HEK293 (cell line): ENCODE data around the gene KCNQ1.

Source experiments
- CTCF ChIA-PET: fragments of 350-600 bp; formaldehyde crosslinking; extraction: SDS; loops from one replicate; lab custom pipeline; 2021; ENCODE audit warnings: antibody characterized with exemption; lab: Yijun Ruan, JAX
- POLR2A ChIA-PET: fragments of 300-600 bp; formaldehyde crosslinking; extraction: SDS; loops from one replicate; lab custom pipeline; 2020; ENCODE audit warnings: antibody characterized with exemption, inconsistent platforms; lab: Yijun Ruan, JAX
- H3K27ac ChIP-seq: fragments of 200-500 bp; sonication (Bioruptor generic); 2 replicates; pipeline ENCODE4 v1.5.1; 2014; ENCODE audit warnings: low read depth, low read length, control low read depth, inconsistent platforms; ENCODE audit errors: extremely low read depth
- H3K36me3 ChIP-seq, 2 experiments: fragments of 200-500 bp in 1 of 2; sonication (Bioruptor generic) in 1 of 2; 1 replicate in 1 of 2; 2 replicates in 1 of 2; pipeline ENCODE4 v1.5.1; 2014 to 2017; ENCODE audit warnings: inconsistent platforms in 2 of 2, low read length in 2 of 2; ENCODE audit not compliant: control insufficient read depth in 2 of 2, insufficient read depth in 1 of 2
- H3K4me1 ChIP-seq: fragments of 200-500 bp; sonication (Bioruptor generic); 2 replicates; pipeline ENCODE4 v1.5.1; 2014; ENCODE audit warnings: mild to moderate bottlenecking, low read length, inconsistent platforms; ENCODE audit not compliant: control insufficient read depth, insufficient read depth
- H3K4me3 ChIP-seq: 2 replicates; pipeline ENCODE4 v1.5.1; 2011; ENCODE audit warnings: low read depth, mild to moderate bottlenecking, control low read depth, low read length, moderate library complexity
- H3K9me3 ChIP-seq: fragments of 200-500 bp; sonication (Bioruptor generic); 2 replicates; pipeline ENCODE4 v1.5.1; 2014; ENCODE audit warnings: low read depth, low read length, inconsistent platforms; ENCODE audit not compliant: control insufficient read depth, insufficient read depth
- GLI2 ChIP-seq: fragments of 450-650 bp; formaldehyde crosslinking; IDR thresholded peaks from 2 replicates; pipeline ENCODE4; 2017; ENCODE audit warnings: missing biosample characterization, missing genetic modification characterization, low read depth, borderline replicate concordance
- KLF10 ChIP-seq: fragments of 450-650 bp; IDR thresholded peaks from 2 replicates; pipeline ENCODE4 v1.5.1; 2018; ENCODE audit warnings: missing biosample characterization, mild to moderate bottlenecking, missing genetic modification characterization
- PRDM4 ChIP-seq: fragments of 450-650 bp; formaldehyde crosslinking; IDR thresholded peaks from 2 replicates; pipeline ENCODE4 v1.5.1; 2017; ENCODE audit warnings: missing biosample characterization, missing genetic modification characterization
- SP2 ChIP-seq: fragments of 450-650 bp; formaldehyde crosslinking; IDR thresholded peaks from 2 replicates; pipeline ENCODE4 v1.5.1; 2016; ENCODE audit warnings: missing biosample characterization, missing genetic modification characterization
- TCF7L2 ChIP-seq: IDR thresholded peaks from 2 replicates; pipeline ENCODE4 v1.6.1; 2011; ENCODE audit warnings: low read depth, mild to moderate bottlenecking, inconsistent platforms, low read length, moderate library complexity, borderline replicate concordance
- ZBTB17 ChIP-seq: fragments of 450-650 bp; formaldehyde crosslinking; IDR thresholded peaks from 2 replicates; pipeline ENCODE4 v1.5.1; 2016; ENCODE audit warnings: missing biosample characterization, missing genetic modification characterization
- ZNF112 ChIP-seq: fragments of 450-650 bp; formaldehyde crosslinking; IDR thresholded peaks from 2 replicates; pipeline ENCODE4 v1.5.0; 2017; ENCODE audit warnings: missing biosample characterization, missing genetic modification characterization
- ZNF169 ChIP-seq: fragments of 450-650 bp; formaldehyde crosslinking; IDR thresholded peaks from 2 replicates; pipeline ENCODE4 v1.5.1; 2016; ENCODE audit warnings: missing biosample characterization, missing genetic modification characterization
- ZNF19 ChIP-seq: fragments of 450-650 bp; formaldehyde crosslinking; IDR thresholded peaks from 2 replicates; pipeline ENCODE4; 2016; ENCODE audit warnings: missing biosample characterization, missing genetic modification characterization, low read depth
- ZNF223 ChIP-seq: fragments of 450-650 bp; formaldehyde crosslinking; IDR thresholded peaks from 2 replicates; pipeline ENCODE4 v1.5.1; 2016; ENCODE audit warnings: missing biosample characterization, missing genetic modification characterization
- ZNF23 ChIP-seq: fragments of 450-650 bp; formaldehyde crosslinking; IDR thresholded peaks from 2 replicates; pipeline ENCODE4 v1.5.1; 2016; ENCODE audit warnings: missing biosample characterization, missing genetic modification characterization, borderline replicate concordance
- ZNF292 ChIP-seq: fragments of 450-650 bp; formaldehyde crosslinking; IDR thresholded peaks from 2 replicates; pipeline ENCODE4 v1.5.1; 2016; ENCODE audit warnings: low read depth, missing biosample characterization, missing genetic modification characterization, borderline replicate concordance
- ZNF362 ChIP-seq: fragments of 450-650 bp; formaldehyde crosslinking; IDR thresholded peaks from 2 replicates; pipeline ENCODE4 v1.5.1; 2016; ENCODE audit warnings: missing biosample characterization, missing genetic modification characterization
- ZNF600 ChIP-seq: fragments of 450-650 bp; formaldehyde crosslinking; IDR thresholded peaks from 2 replicates; pipeline ENCODE4 v1.5.1; 2016; ENCODE audit warnings: missing biosample characterization, missing genetic modification characterization
- ZNF624 ChIP-seq: fragments of 450-650 bp; formaldehyde crosslinking; IDR thresholded peaks from 2 replicates; pipeline ENCODE4 v1.5.1; 2017; ENCODE audit warnings: missing biosample characterization, missing genetic modification characterization
- ZNF677 ChIP-seq: fragments of 450-650 bp; IDR thresholded peaks from 2 replicates; pipeline ENCODE4 v1.5.0; 2018; ENCODE audit warnings: missing biosample characterization, mild to moderate bottlenecking, missing genetic modification characterization, moderate library complexity
- ZNF830 ChIP-seq: fragments of 450-650 bp; IDR thresholded peaks from 2 replicates; pipeline ENCODE4 v1.5.0; 2018; ENCODE audit warnings: missing biosample characterization, missing genetic modification characterization, low read depth, mild to moderate bottlenecking, moderate library complexity
- ZSCAN16 ChIP-seq: fragments of 450-650 bp; formaldehyde crosslinking; IDR thresholded peaks from 2 replicates; pipeline ENCODE4 v1.5.1; 2016; ENCODE audit warnings: missing biosample characterization, missing genetic modification characterization
- TF ChIP-seq, protein P1 (sequence below): fragments of 450-650 bp; formaldehyde crosslinking; IDR thresholded peaks from 2 replicates; pipeline ENCODE4 v1.5.1; 2016; ENCODE audit warnings: missing biosample characterization, missing genetic modification characterization

The KCNQ1 gene

GRCh38 chr11:2518111-2518982, 73.5 kb downstream of the KCNQ1 start:
- Histone ChIP-seq H3K4me1 (no peaks in the 10 kb centered on the region), H3K36me3 (no peaks in the 10 kb centered on the region), H3K4me3 (no peak overlapping the region)
- CTCF ChIA-PET: interaction anchor here (1.2 to 2.2 kb wide), 2 partner anchors 14 to 213 kb away, joined by 4 to 9 read pairs; no protein-coding TSS in a partner anchor
- no peak for TF ChIP-seq ZNF19 (tag by site-specific recombination)
- TF ChIP-seq ZNF677 (tag by site-specific recombination): no peak
- TF ChIP-seq, protein P1, sequence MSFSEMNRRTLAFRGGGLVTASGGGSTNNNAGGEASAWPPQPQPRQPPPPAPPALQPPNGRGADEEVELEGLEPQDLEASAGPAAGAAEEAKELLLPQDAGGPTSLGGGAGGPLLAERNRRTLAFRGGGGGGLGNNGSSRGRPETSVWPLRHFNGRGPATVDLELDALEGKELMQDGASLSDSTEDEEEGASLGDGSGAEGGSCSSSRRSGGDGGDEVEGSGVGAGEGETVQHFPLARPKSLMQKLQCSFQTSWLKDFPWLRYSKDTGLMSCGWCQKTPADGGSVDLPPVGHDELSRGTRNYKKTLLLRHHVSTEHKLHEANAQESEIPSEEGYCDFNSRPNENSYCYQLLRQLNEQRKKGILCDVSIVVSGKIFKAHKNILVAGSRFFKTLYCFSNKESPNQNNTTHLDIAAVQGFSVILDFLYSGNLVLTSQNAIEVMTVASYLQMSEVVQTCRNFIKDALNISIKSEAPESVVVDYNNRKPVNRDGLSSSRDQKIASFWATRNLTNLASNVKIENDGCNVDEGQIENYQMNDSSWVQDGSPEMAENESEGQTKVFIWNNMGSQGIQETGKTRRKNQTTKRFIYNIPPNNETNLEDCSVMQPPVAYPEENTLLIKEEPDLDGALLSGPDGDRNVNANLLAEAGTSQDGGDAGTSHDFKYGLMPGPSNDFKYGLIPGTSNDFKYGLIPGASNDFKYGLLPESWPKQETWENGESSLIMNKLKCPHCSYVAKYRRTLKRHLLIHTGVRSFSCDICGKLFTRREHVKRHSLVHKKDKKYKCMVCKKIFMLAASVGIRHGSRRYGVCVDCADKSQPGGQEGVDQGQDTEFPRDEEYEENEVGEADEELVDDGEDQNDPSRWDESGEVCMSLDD (tag by site-specific recombination): no peak
- TF ChIP-seq ZNF112 (tag by site-specific recombination): no peak
- TF ChIP-seq ZBTB17 (tag by site-specific recombination): no peak
- TF ChIP-seq ZNF223 (tag by site-specific recombination): no peak
- TF ChIP-seq ZNF600 (tag by site-specific recombination): no peak
- TF ChIP-seq ZNF292 (tag by site-specific recombination): no peak
- no peak for TF ChIP-seq GLI2 (tag by site-specific recombination)
- TF ChIP-seq, all 188 proteins: peak for 0
- no peaks in the 10 kb centered on the region for H3K9me3 ChIP-seq
- POLR2A ChIA-PET: no interaction called here
- no peak overlapping the region for H3K27ac ChIP-seq

DNA sequence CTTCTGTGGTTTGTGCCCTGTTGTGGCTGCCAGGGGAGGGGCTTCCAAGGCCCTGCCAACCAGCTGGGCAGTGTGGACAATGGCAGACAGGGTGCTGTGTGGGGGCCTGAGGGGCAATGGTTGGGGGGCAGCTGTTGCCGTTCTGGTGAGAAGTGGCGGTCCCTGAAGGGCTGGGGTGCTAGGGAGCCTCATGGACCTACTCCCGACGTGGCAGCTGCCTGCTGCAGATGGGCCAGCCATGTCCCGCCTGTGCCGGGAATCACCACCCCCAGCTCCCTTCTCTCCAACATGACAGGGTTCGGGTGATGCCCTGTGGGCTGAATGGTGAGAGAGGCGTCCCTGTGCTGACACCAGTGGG, 74.2 kb downstream of the KCNQ1 start:
- no peaks in the 10 kb centered on the region for H3K36me3 ChIP-seq
- no peak overlapping the region for H3K4me3 ChIP-seq
- H3K4me1 ChIP-seq: no peaks in the 10 kb centered on the region
- POLR2A ChIA-PET: no interaction called here
- TF ChIP-seq ZNF362 (tag by site-specific recombination): no peak
- no peak for TF ChIP-seq ZNF830 (tag by site-specific recombination)
- TF ChIP-seq ZSCAN16 (tag by site-specific recombination): no peak
- TF ChIP-seq TCF7L2: no peak
- TF ChIP-seq KLF10 (tag by site-specific recombination): no peak
- TF ChIP-seq ZNF23 (tag by site-specific recombination): no peak
- no peak for TF ChIP-seq ZNF624 (tag by site-specific recombination)
- TF ChIP-seq PRDM4 (tag by site-specific recombination): no peak
- no peak for TF ChIP-seq ZNF169
- no peak for TF ChIP-seq SP2 (tag by site-specific recombination)
- no peak overlapping the region for H3K27ac ChIP-seq
- CTCF ChIA-PET: interaction anchor here (1.2 to 2.2 kb wide), 2 partner anchors 13 to 213 kb away, joined by 4 to 9 read pairs; no protein-coding TSS in a partner anchor
- no peaks in the 10 kb centered on the region for H3K9me3 ChIP-seq
